ENCODE results near the gene BLNK.

GRCh38 chr10:96242822-96243221 is 28.5 kb downstream of the BLNK start:
- TF ChIP-seq POLR2A (IDR thresholded peaks at IDR 0.05; ENCODE audit: low read depth, low read length) (no peak), POLR2AphosphoS5 (IDR thresholded peaks at IDR 0.05; ENCODE audit: low read depth, low read length) (no peak)

Data from GM12891 (cell line).